ENCODE measurements around the gene TMEM229A. TPM values are rescaled to one million over a fixed set of nuclear protein-coding genes. Genes with fewer than 3 reads are reported as not detected.

Gene TMEM229A
- total RNA-seq, 1 experiment from 2014 or later: 0.74 TPM

DNA sequence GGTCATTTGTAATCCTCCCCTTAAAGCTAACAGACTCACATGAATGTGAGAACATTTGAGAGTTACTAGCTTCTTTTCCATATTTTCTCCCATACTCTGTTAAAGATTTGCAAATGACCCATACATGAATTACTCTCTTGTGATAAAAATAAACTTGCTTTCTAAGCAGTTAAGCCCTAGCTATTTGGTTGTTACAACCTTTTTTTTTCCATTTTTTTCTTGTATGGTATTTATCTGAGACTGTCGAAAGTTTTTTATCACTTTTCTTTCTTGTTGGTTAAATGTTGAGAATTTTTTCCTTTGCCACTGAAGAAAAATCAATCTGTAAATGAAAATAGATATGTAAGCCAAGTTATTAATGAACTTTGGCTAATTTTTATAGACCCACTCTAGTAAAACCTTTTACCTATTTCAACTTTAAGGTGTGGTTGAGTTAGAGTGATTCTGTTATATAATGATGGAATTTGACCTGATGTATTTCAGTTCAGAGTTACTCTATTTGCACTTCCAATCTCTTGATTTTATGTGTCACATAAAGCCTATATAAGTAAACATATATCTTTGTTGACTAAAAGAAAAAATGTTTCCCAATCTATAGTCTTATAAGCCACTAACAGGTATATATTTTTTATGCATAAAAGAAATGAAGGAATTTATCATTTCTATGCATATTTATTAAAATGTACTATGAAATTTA lies 19.0 kb upstream of the TMEM229A start:
- DNase-seq (ENCODE audit: low spot score): no peak
- H3K36me3 Mint-ChIP-seq: no peaks in the 10 kb centered on the region
- TF ChIP-seq, protein P1, sequence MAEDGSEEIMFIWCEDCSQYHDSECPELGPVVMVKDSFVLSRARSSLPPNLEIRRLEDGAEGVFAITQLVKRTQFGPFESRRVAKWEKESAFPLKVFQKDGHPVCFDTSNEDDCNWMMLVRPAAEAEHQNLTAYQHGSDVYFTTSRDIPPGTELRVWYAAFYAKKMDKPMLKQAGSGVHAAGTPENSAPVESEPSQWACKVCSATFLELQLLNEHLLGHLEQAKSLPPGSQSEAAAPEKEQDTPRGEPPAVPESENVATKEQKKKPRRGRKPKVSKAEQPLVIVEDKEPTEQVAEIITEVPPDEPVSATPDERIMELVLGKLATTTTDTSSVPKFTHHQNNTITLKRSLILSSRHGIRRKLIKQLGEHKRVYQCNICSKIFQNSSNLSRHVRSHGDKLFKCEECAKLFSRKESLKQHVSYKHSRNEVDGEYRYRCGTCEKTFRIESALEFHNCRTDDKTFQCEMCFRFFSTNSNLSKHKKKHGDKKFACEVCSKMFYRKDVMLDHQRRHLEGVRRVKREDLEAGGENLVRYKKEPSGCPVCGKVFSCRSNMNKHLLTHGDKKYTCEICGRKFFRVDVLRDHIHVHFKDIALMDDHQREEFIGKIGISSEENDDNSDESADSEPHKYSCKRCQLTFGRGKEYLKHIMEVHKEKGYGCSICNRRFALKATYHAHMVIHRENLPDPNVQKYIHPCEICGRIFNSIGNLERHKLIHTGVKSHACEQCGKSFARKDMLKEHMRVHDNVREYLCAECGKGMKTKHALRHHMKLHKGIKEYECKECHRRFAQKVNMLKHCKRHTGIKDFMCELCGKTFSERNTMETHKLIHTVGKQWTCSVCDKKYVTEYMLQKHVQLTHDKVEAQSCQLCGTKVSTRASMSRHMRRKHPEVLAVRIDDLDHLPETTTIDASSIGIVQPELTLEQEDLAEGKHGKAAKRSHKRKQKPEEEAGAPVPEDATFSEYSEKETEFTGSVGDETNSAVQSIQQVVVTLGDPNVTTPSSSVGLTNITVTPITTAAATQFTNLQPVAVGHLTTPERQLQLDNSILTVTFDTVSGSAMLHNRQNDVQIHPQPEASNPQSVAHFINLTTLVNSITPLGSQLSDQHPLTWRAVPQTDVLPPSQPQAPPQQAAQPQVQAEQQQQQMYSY (CRISPR knock-in tag; IDR thresholded peaks at IDR 0.05): no peak
- H3K9me3 Mint-ChIP-seq: no peaks in the 10 kb centered on the region
- H3K27me3 Mint-ChIP-seq (ENCODE audit: low read depth): no peaks in the 10 kb centered on the region
- no peak for ATAC-seq
- no peak overlapping the region for H3K4me3 Mint-ChIP-seq
- H3K4me1 Mint-ChIP-seq: peaks cover 2% of the 10 kb centered on the region; the same call in 1 of the 2 replicates
- POLR2A ChIA-PET: no interaction called here
- no peak overlapping the region for H3K27ac Mint-ChIP-seq
- CTCF ChIA-PET: no interaction called here

DNA sequence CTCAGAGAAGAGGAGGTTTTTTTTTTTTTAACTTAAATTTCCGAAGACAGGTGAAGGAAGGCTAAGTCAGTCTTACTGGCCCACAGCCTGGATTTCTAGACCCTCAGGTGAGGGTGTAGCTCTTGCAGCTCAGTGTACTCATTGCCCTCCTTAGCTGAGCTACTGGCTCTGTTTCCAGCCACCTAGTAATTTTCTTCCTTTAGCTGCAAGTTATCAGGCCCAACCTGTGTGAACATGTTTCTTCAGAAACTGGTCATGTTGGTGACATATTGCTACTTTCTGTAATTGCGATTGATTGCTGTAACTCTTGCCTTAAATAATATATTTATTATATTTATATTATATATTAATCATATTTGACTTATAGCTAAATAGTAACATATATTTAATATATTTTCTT lies 10.0 kb upstream of the TMEM229A start:
- no peak overlapping the region for H3K27ac Mint-ChIP-seq
- POLR2A ChIA-PET: no interaction called here
- no peaks in the 10 kb centered on the region for H3K9me3 Mint-ChIP-seq
- TF ChIP-seq SP1 (CRISPR knock-in tag; conservative IDR thresholded peaks at IDR 0.05) (no peak), ZNF423 (CRISPR knock-in tag; IDR thresholded peaks at IDR 0.05) (no peak), HMGA2 (CRISPR knock-in tag; IDR thresholded peaks at IDR 0.05) (no peak; the same call in 1 of the 2 replicates)
- TF ChIP-seq, protein P2, sequence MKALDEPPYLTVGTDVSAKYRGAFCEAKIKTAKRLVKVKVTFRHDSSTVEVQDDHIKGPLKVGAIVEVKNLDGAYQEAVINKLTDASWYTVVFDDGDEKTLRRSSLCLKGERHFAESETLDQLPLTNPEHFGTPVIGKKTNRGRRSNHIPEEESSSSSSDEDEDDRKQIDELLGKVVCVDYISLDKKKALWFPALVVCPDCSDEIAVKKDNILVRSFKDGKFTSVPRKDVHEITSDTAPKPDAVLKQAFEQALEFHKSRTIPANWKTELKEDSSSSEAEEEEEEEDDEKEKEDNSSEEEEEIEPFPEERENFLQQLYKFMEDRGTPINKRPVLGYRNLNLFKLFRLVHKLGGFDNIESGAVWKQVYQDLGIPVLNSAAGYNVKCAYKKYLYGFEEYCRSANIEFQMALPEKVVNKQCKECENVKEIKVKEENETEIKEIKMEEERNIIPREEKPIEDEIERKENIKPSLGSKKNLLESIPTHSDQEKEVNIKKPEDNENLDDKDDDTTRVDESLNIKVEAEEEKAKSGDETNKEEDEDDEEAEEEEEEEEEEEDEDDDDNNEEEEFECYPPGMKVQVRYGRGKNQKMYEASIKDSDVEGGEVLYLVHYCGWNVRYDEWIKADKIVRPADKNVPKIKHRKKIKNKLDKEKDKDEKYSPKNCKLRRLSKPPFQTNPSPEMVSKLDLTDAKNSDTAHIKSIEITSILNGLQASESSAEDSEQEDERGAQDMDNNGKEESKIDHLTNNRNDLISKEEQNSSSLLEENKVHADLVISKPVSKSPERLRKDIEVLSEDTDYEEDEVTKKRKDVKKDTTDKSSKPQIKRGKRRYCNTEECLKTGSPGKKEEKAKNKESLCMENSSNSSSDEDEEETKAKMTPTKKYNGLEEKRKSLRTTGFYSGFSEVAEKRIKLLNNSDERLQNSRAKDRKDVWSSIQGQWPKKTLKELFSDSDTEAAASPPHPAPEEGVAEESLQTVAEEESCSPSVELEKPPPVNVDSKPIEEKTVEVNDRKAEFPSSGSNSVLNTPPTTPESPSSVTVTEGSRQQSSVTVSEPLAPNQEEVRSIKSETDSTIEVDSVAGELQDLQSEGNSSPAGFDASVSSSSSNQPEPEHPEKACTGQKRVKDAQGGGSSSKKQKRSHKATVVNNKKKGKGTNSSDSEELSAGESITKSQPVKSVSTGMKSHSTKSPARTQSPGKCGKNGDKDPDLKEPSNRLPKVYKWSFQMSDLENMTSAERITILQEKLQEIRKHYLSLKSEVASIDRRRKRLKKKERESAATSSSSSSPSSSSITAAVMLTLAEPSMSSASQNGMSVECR (CRISPR knock-in tag; IDR thresholded peaks at IDR 0.05; ENCODE audit: borderline replicate concordance): no peak
- TF ChIP-seq, protein P3, sequence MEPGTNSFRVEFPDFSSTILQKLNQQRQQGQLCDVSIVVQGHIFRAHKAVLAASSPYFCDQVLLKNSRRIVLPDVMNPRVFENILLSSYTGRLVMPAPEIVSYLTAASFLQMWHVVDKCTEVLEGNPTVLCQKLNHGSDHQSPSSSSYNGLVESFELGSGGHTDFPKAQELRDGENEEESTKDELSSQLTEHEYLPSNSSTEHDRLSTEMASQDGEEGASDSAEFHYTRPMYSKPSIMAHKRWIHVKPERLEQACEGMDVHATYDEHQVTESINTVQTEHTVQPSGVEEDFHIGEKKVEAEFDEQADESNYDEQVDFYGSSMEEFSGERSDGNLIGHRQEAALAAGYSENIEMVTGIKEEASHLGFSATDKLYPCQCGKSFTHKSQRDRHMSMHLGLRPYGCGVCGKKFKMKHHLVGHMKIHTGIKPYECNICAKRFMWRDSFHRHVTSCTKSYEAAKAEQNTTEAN (CRISPR knock-in tag; IDR thresholded peaks at IDR 0.05): no peak
- TF ChIP-seq, protein P4, sequence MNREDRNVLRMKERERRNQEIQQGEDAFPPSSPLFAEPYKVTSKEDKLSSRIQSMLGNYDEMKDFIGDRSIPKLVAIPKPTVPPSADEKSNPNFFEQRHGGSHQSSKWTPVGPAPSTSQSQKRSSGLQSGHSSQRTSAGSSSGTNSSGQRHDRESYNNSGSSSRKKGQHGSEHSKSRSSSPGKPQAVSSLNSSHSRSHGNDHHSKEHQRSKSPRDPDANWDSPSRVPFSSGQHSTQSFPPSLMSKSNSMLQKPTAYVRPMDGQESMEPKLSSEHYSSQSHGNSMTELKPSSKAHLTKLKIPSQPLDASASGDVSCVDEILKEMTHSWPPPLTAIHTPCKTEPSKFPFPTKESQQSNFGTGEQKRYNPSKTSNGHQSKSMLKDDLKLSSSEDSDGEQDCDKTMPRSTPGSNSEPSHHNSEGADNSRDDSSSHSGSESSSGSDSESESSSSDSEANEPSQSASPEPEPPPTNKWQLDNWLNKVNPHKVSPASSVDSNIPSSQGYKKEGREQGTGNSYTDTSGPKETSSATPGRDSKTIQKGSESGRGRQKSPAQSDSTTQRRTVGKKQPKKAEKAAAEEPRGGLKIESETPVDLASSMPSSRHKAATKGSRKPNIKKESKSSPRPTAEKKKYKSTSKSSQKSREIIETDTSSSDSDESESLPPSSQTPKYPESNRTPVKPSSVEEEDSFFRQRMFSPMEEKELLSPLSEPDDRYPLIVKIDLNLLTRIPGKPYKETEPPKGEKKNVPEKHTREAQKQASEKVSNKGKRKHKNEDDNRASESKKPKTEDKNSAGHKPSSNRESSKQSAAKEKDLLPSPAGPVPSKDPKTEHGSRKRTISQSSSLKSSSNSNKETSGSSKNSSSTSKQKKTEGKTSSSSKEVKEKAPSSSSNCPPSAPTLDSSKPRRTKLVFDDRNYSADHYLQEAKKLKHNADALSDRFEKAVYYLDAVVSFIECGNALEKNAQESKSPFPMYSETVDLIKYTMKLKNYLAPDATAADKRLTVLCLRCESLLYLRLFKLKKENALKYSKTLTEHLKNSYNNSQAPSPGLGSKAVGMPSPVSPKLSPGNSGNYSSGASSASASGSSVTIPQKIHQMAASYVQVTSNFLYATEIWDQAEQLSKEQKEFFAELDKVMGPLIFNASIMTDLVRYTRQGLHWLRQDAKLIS (CRISPR knock-in tag; IDR thresholded peaks at IDR 0.05; ENCODE audit: borderline replicate concordance): no peak
- TF ChIP-seq, protein P5, sequence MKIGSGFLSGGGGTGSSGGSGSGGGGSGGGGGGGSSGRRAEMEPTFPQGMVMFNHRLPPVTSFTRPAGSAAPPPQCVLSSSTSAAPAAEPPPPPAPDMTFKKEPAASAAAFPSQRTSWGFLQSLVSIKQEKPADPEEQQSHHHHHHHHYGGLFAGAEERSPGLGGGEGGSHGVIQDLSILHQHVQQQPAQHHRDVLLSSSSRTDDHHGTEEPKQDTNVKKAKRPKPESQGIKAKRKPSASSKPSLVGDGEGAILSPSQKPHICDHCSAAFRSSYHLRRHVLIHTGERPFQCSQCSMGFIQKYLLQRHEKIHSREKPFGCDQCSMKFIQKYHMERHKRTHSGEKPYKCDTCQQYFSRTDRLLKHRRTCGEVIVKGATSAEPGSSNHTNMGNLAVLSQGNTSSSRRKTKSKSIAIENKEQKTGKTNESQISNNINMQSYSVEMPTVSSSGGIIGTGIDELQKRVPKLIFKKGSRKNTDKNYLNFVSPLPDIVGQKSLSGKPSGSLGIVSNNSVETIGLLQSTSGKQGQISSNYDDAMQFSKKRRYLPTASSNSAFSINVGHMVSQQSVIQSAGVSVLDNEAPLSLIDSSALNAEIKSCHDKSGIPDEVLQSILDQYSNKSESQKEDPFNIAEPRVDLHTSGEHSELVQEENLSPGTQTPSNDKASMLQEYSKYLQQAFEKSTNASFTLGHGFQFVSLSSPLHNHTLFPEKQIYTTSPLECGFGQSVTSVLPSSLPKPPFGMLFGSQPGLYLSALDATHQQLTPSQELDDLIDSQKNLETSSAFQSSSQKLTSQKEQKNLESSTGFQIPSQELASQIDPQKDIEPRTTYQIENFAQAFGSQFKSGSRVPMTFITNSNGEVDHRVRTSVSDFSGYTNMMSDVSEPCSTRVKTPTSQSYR (CRISPR knock-in tag; IDR thresholded peaks at IDR 0.05): no peak
- no peak for ATAC-seq
- H3K4me1 Mint-ChIP-seq: peaks cover 8% of the 10 kb centered on the region
- no peak overlapping the region for H3K4me3 Mint-ChIP-seq
- H3K27me3 Mint-ChIP-seq (ENCODE audit: low read depth): no peaks in the 10 kb centered on the region
- CTCF ChIA-PET: no interaction called here
- DNase-seq (ENCODE audit: low spot score): no peak
- no peaks in the 10 kb centered on the region for H3K36me3 Mint-ChIP-seq

Measured in WTC11 (cell line).